ENCODE data around the gene PNMA6F. TPM values are rescaled to one million over a fixed set of nuclear protein-coding genes. Genes with fewer than 3 reads are reported as not detected.

The PNMA6F gene
- total RNA-seq, 1 experiment from 2014 or later = 0.13 TPM

- no peak for TF ChIP-seq NR1H2 (CRISPR knock-in tag; IDR thresholded peaks at IDR 0.05)
- TF ChIP-seq ZNF423 (CRISPR knock-in tag; IDR thresholded peaks at IDR 0.05) = no peak
- TF ChIP-seq, protein P1, sequence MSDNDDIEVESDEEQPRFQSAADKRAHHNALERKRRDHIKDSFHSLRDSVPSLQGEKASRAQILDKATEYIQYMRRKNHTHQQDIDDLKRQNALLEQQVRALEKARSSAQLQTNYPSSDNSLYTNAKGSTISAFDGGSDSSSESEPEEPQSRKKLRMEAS (CRISPR knock-in tag; IDR thresholded peaks at IDR 0.05) = no peak
- TF ChIP-seq FOXP4 (CRISPR knock-in tag; IDR thresholded peaks at IDR 0.05) = no peak
- no peak for TF ChIP-seq ZMAT4 (CRISPR knock-in tag; IDR thresholded peaks at IDR 0.05)
- TF ChIP-seq FOXP1 (CRISPR knock-in tag; IDR thresholded peaks at IDR 0.05; ENCODE audit: borderline replicate concordance) = no peak
Measured at GRCh38 chrX:153347530-153347929, 26.0 kb upstream of the PNMA6F start (continued).

- no peaks in the 10 kb centered on the region for H3K9me3 Mint-ChIP-seq
- ChIA-PET POLR2A (no interaction called here), CTCF (no interaction called here)
- H3K27me3 Mint-ChIP-seq (ENCODE audit: low read depth) = no peaks in the 10 kb centered on the region
- H3K4me1 Mint-ChIP-seq = no peaks in the 10 kb centered on the region
- no peak overlapping the region for H3K4me3 Mint-ChIP-seq
- ATAC-seq (no peak), DNase-seq (ENCODE audit: low spot score) (no peak)
- no peak overlapping the region for H3K27ac Mint-ChIP-seq
- TF ChIP-seq, protein P2, sequence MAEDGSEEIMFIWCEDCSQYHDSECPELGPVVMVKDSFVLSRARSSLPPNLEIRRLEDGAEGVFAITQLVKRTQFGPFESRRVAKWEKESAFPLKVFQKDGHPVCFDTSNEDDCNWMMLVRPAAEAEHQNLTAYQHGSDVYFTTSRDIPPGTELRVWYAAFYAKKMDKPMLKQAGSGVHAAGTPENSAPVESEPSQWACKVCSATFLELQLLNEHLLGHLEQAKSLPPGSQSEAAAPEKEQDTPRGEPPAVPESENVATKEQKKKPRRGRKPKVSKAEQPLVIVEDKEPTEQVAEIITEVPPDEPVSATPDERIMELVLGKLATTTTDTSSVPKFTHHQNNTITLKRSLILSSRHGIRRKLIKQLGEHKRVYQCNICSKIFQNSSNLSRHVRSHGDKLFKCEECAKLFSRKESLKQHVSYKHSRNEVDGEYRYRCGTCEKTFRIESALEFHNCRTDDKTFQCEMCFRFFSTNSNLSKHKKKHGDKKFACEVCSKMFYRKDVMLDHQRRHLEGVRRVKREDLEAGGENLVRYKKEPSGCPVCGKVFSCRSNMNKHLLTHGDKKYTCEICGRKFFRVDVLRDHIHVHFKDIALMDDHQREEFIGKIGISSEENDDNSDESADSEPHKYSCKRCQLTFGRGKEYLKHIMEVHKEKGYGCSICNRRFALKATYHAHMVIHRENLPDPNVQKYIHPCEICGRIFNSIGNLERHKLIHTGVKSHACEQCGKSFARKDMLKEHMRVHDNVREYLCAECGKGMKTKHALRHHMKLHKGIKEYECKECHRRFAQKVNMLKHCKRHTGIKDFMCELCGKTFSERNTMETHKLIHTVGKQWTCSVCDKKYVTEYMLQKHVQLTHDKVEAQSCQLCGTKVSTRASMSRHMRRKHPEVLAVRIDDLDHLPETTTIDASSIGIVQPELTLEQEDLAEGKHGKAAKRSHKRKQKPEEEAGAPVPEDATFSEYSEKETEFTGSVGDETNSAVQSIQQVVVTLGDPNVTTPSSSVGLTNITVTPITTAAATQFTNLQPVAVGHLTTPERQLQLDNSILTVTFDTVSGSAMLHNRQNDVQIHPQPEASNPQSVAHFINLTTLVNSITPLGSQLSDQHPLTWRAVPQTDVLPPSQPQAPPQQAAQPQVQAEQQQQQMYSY (CRISPR knock-in tag; IDR thresholded peaks at IDR 0.05) = no peak
- TF ChIP-seq HMGA2 (CRISPR knock-in tag; IDR thresholded peaks at IDR 0.05) = no peak
- TF ChIP-seq, protein P1 (CRISPR knock-in tag; IDR thresholded peaks at IDR 0.05) = no peak
- no peak for TF ChIP-seq RORB (CRISPR knock-in tag; IDR thresholded peaks at IDR 0.05)
- TF ChIP-seq ERG (CRISPR knock-in tag; IDR thresholded peaks at IDR 0.05) = no peak
- no peak for TF ChIP-seq JUN (CRISPR knock-in tag; IDR thresholded peaks at IDR 0.05)
- TF ChIP-seq, protein P3, sequence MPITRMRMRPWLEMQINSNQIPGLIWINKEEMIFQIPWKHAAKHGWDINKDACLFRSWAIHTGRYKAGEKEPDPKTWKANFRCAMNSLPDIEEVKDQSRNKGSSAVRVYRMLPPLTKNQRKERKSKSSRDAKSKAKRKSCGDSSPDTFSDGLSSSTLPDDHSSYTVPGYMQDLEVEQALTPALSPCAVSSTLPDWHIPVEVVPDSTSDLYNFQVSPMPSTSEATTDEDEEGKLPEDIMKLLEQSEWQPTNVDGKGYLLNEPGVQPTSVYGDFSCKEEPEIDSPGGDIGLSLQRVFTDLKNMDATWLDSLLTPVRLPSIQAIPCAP (CRISPR knock-in tag; IDR thresholded peaks at IDR 0.05) = no peak
- TF ChIP-seq, protein P4, sequence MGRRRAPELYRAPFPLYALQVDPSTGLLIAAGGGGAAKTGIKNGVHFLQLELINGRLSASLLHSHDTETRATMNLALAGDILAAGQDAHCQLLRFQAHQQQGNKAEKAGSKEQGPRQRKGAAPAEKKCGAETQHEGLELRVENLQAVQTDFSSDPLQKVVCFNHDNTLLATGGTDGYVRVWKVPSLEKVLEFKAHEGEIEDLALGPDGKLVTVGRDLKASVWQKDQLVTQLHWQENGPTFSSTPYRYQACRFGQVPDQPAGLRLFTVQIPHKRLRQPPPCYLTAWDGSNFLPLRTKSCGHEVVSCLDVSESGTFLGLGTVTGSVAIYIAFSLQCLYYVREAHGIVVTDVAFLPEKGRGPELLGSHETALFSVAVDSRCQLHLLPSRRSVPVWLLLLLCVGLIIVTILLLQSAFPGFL (CRISPR knock-in tag; IDR thresholded peaks at IDR 0.05; ENCODE audit: borderline replicate concordance) = no peak
- no peak for TF ChIP-seq RELA (CRISPR knock-in tag; IDR thresholded peaks at IDR 0.05; ENCODE audit: borderline replicate concordance)
- no peak for TF ChIP-seq ZNF423 (CRISPR knock-in tag; IDR thresholded peaks at IDR 0.05)
- no peak for TF ChIP-seq ZNF138 (CRISPR knock-in tag; conservative IDR thresholded peaks at IDR 0.05)
- TF ChIP-seq ZNF263 (CRISPR knock-in tag; IDR thresholded peaks at IDR 0.05; ENCODE audit: low read depth) = no peak
- no peak for TF ChIP-seq NR1H2 (CRISPR knock-in tag; IDR thresholded peaks at IDR 0.05)
- TF ChIP-seq GTF2I (CRISPR knock-in tag; conservative IDR thresholded peaks at IDR 0.05) = no peak
- no peak for TF ChIP-seq USF1 (CRISPR knock-in tag; IDR thresholded peaks at IDR 0.05)
- no peak for TF ChIP-seq MLX (CRISPR knock-in tag; IDR thresholded peaks at IDR 0.05)
- no peak for TF ChIP-seq ZBTB21 (CRISPR knock-in tag; IDR thresholded peaks at IDR 0.05; ENCODE audit: borderline replicate concordance)
- peaks cover 31% of the 10 kb centered on the region for H3K36me3 Mint-ChIP-seq
Measured at GRCh38 chrX:153343674-153344073, 22.1 kb upstream of the PNMA6F start.
